ENCODE data around the gene TRIM8. TPM values are rescaled to one million over a fixed set of nuclear protein-coding genes. Genes with fewer than 3 reads are reported as not detected.

The TRIM8 gene
- total RNA-seq, 1 experiment from 2014 or later, result 91.6 TPM

DNA sequence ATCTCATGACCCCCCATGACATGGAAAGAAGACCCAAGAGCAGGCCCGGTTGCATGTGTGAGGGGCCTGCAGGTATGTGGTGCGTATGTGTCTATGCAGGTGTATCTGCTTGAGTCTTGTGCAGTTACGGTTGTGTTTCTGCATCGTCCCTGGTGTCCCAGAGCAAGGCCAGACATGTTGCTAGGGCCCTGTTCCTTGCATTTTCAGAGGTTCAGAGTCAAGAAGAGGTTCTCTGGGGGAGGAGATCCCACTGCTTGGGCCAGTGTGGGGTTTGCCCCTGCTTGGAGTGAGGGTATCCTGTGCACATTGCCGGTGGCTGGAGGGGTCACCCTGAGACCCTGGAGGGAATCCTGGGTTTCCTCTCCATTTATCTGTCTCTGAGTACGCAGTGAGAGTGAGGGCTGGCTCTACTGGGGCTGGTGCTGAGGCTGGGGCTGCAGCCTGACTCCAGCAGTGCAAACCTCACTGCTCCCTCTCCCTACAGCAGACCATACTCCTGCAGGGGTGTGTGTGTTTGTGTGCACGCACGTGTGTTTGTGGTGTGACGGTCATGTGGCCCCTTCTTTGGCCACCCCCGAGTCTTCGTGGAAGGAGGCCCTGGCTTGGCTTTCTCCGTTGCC lies 4.1 kb downstream of the TRIM8 start:
- RAD21 ChIA-PET (ENCODE audit: low non-redundant PET in 1 of 2, low total read pairs in 2 of 2, uncharacterized antibody in 2 of 2, unreplicated experiment in 2 of 2), result no interaction called here
- CTCF ChIA-PET, result no interaction called here
- peaks cover 2 to 21% of the 10 kb centered on the region in 2 experiments; a peak in 1 of 4 replicates for H3K36me3 ChIP-seq (ENCODE audit: control insufficient read depth in 1 of 2, insufficient read depth in 2 of 2, low read length in 2 of 2)
- H3K4me2 ChIP-seq (ENCODE audit: low read length), result no peak overlapping the region
- peaks cover 10 to 39% of the 10 kb centered on the region in 2 experiments for H3K4me1 ChIP-seq (ENCODE audit: control insufficient read depth in 1 of 2, insufficient read depth in 2 of 2, low read length in 2 of 2)
- TF ChIP-seq, protein P1, sequence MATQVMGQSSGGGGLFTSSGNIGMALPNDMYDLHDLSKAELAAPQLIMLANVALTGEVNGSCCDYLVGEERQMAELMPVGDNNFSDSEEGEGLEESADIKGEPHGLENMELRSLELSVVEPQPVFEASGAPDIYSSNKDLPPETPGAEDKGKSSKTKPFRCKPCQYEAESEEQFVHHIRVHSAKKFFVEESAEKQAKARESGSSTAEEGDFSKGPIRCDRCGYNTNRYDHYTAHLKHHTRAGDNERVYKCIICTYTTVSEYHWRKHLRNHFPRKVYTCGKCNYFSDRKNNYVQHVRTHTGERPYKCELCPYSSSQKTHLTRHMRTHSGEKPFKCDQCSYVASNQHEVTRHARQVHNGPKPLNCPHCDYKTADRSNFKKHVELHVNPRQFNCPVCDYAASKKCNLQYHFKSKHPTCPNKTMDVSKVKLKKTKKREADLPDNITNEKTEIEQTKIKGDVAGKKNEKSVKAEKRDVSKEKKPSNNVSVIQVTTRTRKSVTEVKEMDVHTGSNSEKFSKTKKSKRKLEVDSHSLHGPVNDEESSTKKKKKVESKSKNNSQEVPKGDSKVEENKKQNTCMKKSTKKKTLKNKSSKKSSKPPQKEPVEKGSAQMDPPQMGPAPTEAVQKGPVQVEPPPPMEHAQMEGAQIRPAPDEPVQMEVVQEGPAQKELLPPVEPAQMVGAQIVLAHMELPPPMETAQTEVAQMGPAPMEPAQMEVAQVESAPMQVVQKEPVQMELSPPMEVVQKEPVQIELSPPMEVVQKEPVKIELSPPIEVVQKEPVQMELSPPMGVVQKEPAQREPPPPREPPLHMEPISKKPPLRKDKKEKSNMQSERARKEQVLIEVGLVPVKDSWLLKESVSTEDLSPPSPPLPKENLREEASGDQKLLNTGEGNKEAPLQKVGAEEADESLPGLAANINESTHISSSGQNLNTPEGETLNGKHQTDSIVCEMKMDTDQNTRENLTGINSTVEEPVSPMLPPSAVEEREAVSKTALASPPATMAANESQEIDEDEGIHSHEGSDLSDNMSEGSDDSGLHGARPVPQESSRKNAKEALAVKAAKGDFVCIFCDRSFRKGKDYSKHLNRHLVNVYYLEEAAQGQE (IDR thresholded peaks at IDR 0.05; ENCODE audit: low read depth), result no peak
- DNase-seq (ENCODE audit: low read depth, low spot score) (no peak), ATAC-seq (no peak)
- no peaks in the 10 kb centered on the region; the same call in 1 of the 2 replicates for H4K20me1 ChIP-seq (ENCODE audit: insufficient read depth)
- H3K4me3 ChIP-seq (replicated peaks in 1 of 2; ENCODE audit: low read depth in 1 of 2, low read length in 2 of 2), result no peak overlapping the region
- no peaks in the 10 kb centered on the region for H3K9me3 ChIP-seq (ENCODE audit: control insufficient read depth in 1 of 2, insufficient read depth in 1 of 2, low read depth in 1 of 2, low read length in 2 of 2)
- H3K9ac ChIP-seq (ENCODE audit: low read length), result no peak overlapping the region
- intact Hi-C loops (cut with micrococcal nuclease), result no loop called here
- H3K9me2 ChIP-seq (ENCODE audit: insufficient read depth), result no peaks in the 10 kb centered on the region
- POLR2A ChIA-PET, result no interaction called here
- peaks cover 92% of the 10 kb centered on the region for H3K79me2 ChIP-seq (ENCODE audit: insufficient read depth, low read length)
- no peak overlapping the region for H3K27ac ChIP-seq (ENCODE audit: low read depth, low read length)
- no peaks in the 10 kb centered on the region for H3K27me3 ChIP-seq (ENCODE audit: insufficient read depth, low read length)
- BruUV-seq (replicated peaks), result no TSS peak
- H2AFZ ChIP-seq (ENCODE audit: low read depth, low read length, poor library complexity, severe bottlenecking), result no peak overlapping the region

DNA sequence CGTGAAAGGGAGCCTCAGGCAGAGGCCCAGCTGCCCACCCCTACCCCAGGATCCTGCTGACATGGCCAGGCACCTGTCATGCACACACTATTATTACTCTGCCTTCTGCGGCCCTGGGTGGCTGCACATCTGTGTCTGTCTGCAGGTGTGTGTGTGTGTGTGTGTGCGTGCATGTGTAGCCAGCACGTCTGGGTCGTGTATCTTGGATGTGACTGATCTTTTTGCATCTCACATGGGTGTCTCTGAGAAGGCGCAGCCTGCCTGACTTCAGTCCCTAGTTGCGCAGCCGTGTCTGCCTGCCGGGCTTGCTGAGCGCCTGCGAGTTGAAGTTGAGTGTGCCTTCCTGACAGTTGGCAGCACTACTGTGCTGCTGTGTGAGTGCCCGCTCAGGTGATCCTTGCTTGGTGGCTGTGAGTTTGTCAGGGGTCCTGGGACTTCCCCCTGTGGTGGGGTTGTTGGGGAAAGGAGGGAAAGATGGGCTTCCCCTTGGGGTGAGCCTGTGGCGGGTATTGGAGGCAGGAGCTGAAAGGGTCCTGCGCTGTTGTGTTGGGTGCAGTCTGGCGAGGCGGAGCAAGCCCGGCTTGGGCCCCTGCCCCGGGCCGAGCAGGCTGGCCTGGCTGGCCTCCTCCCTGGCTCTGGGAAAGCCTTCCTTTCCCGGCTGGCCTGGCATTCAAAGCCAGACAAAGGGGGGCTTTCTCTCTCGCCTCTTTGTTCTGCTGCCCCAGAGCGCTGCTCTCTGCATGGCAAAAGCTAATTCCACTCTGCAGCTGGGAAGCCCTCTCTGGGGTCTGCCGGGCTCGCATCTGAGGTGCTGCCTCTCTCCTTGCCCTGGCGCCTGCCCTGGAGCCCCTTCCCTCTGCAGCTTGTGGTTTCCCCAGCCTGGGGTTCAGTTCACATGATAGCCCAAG lies 4.9 kb downstream of the TRIM8 start:
- H3K27ac ChIP-seq (ENCODE audit: low read depth, low read length), result no peak overlapping the region
- H3K27me3 ChIP-seq (ENCODE audit: insufficient read depth, low read length), result no peaks in the 10 kb centered on the region
- TF ChIP-seq, protein P2, sequence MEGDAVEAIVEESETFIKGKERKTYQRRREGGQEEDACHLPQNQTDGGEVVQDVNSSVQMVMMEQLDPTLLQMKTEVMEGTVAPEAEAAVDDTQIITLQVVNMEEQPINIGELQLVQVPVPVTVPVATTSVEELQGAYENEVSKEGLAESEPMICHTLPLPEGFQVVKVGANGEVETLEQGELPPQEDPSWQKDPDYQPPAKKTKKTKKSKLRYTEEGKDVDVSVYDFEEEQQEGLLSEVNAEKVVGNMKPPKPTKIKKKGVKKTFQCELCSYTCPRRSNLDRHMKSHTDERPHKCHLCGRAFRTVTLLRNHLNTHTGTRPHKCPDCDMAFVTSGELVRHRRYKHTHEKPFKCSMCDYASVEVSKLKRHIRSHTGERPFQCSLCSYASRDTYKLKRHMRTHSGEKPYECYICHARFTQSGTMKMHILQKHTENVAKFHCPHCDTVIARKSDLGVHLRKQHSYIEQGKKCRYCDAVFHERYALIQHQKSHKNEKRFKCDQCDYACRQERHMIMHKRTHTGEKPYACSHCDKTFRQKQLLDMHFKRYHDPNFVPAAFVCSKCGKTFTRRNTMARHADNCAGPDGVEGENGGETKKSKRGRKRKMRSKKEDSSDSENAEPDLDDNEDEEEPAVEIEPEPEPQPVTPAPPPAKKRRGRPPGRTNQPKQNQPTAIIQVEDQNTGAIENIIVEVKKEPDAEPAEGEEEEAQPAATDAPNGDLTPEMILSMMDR (IDR thresholded peaks at IDR 0.05 in 2 of 3, conservative IDR thresholded peaks at IDR 0.05 in 1 of 3; ENCODE audit: borderline replicate concordance in 1 of 3, insufficient read depth in 1 of 3, low read depth in 2 of 3, low read length in 2 of 3), result no peak
- TF ChIP-seq SP1 (IDR thresholded peaks at IDR 0.05; ENCODE audit: low read depth), result no peak
- TF ChIP-seq, protein P3, sequence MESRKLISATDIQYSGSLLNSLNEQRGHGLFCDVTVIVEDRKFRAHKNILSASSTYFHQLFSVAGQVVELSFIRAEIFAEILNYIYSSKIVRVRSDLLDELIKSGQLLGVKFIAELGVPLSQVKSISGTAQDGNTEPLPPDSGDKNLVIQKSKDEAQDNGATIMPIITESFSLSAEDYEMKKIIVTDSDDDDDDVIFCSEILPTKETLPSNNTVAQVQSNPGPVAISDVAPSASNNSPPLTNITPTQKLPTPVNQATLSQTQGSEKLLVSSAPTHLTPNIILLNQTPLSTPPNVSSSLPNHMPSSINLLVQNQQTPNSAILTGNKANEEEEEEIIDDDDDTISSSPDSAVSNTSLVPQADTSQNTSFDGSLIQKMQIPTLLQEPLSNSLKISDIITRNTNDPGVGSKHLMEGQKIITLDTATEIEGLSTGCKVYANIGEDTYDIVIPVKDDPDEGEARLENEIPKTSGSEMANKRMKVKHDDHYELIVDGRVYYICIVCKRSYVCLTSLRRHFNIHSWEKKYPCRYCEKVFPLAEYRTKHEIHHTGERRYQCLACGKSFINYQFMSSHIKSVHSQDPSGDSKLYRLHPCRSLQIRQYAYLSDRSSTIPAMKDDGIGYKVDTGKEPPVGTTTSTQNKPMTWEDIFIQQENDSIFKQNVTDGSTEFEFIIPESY (IDR thresholded peaks at IDR 0.05; ENCODE audit: extremely low read depth, insufficient replicate concordance, low read length), result no peak
- TF ChIP-seq POLR2AphosphoS5 (IDR thresholded peaks at IDR 0.05; ENCODE audit: low read depth, low read length), result peak; percentile 6; the same call in 1 of the 2 replicates
- ATAC-seq (no peak), DNase-seq (ENCODE audit: low read depth, low spot score) (no peak)
- H3K9me2 ChIP-seq (ENCODE audit: insufficient read depth), result no peaks in the 10 kb centered on the region
- ChIA-PET CTCF (no interaction called here), POLR2A (no interaction called here), RAD21 (ENCODE audit: low non-redundant PET in 1 of 2, low total read pairs in 2 of 2, uncharacterized antibody in 2 of 2, unreplicated experiment in 2 of 2) (no interaction called here)
- intact Hi-C loops (cut with micrococcal nuclease), result no loop called here
- H3K9ac ChIP-seq (ENCODE audit: low read length), result no peak overlapping the region
- no peaks in the 10 kb centered on the region for H3K9me3 ChIP-seq (ENCODE audit: control insufficient read depth in 1 of 2, insufficient read depth in 1 of 2, low read depth in 1 of 2, low read length in 2 of 2)
- no TSS peak for BruUV-seq (replicated peaks)
- H3K36me3 ChIP-seq (ENCODE audit: control insufficient read depth in 1 of 2, insufficient read depth in 2 of 2, low read length in 2 of 2), result peaks cover 2 to 21% of the 10 kb centered on the region in 2 experiments; a peak in 1 of 4 replicates
- no peak overlapping the region for H2AFZ ChIP-seq (ENCODE audit: low read depth, low read length, poor library complexity, severe bottlenecking)
- H3K4me3 ChIP-seq (replicated peaks in 1 of 2; ENCODE audit: low read depth in 1 of 2, low read length in 2 of 2), result no peak overlapping the region
- H4K20me1 ChIP-seq (ENCODE audit: insufficient read depth), result no peaks in the 10 kb centered on the region; the same call in 1 of the 2 replicates
- peaks cover 10 to 39% of the 10 kb centered on the region in 2 experiments for H3K4me1 ChIP-seq (ENCODE audit: control insufficient read depth in 1 of 2, insufficient read depth in 2 of 2, low read length in 2 of 2)
- peaks cover 98% of the 10 kb centered on the region for H3K79me2 ChIP-seq (ENCODE audit: insufficient read depth, low read length)
- no peak overlapping the region for H3K4me2 ChIP-seq (ENCODE audit: low read length)
